Measurements from ENCODE around the gene AGK. TPM values are rescaled to one million over a fixed set of nuclear protein-coding genes. Genes with fewer than 3 reads are reported as not detected.

AGK gene
- total and polyA plus RNA-seq, 2 of the 8 experiments (the other 6 are each of a cell fraction or from before 2014, with no cell fraction given) = 25.8 to 34.0 TPM

- no peak overlapping the region for H3K14ac ChIP-seq (ENCODE audit: insufficient read length)
- H2BK120ac ChIP-seq (replicated peaks; ENCODE audit: low read depth, low read length) = no peak overlapping the region
- H3K4me3 ChIP-seq (ENCODE audit: extremely low read depth in 1 of 4, insufficient read depth in 2 of 4, low read depth in 3 of 4, low read length in 4 of 4) = no peak overlapping the region
- ChIA-PET CTCF (ENCODE audit: partially characterized antibody) (interaction anchor here (0.8 to 1.1 kb wide), 4 partner anchors 11 to 74 kb away, joined by 3 read pairs; no protein-coding TSS in a partner anchor), POLR2A (ENCODE audit: partially characterized antibody) (interaction anchor here (1.0 kb wide), 1 partner anchor 10 kb away, joined by 3 read pairs; no protein-coding TSS in a partner anchor)
- no peak overlapping the region for H3K18ac ChIP-seq (ENCODE audit: extremely low read depth, low read length)
- H3K79me1 ChIP-seq (ENCODE audit: low read depth, low read length) = no peaks in the 10 kb centered on the region
- H3K56ac ChIP-seq (replicated peaks; ENCODE audit: insufficient read length, low read depth, low read length) = no peak overlapping the region
- no peak overlapping the region for H2BK20ac ChIP-seq (ENCODE audit: low read length)
- H3K23ac ChIP-seq (ENCODE audit: insufficient read length) = no peak overlapping the region
- FAIRE-seq (no peak), DNase-seq (ENCODE audit: low read depth in 1 of 2, low spot score in 2 of 2) (no peak)
- H4K91ac ChIP-seq (replicated peaks; ENCODE audit: insufficient read length, low read length) = no peak overlapping the region
- no peak overlapping the region for H3K9ac ChIP-seq (replicated peaks in 1 of 4; ENCODE audit: extremely low read depth in 1 of 4, low read depth in 3 of 4, low read length in 3 of 4)
- H2BK12ac ChIP-seq (ENCODE audit: low read depth, low read length) = no peak overlapping the region
- 94% methylated on average over 1 of the region's 1 CpG; no CpG with 5 or more reads in 1 of the 2 experiments for WGBS, 2 experiments (ENCODE audit: extremely low coverage in 1 of 2, insufficient coverage in 1 of 2, insufficient read length in 1 of 2, insufficient replicate concordance in 2 of 2, low coverage in 1 of 2, low lambda C conversion rate in 2 of 2, missing lambda C conversion rate in 1 of 2)
- H3K23me2 ChIP-seq (ENCODE audit: low read depth, low read length) = no peaks in the 10 kb centered on the region
- no peak overlapping the region for H3K4me2 ChIP-seq (ENCODE audit: insufficient read depth in 1 of 2, low read depth in 2 of 2, low read length in 2 of 2)
- H2AFZ ChIP-seq (ENCODE audit: low read length) = no peak overlapping the region
- H3K27me3 ChIP-seq (replicated peaks in 1 of 4; ENCODE audit: control insufficient read depth in 3 of 4, extremely low read depth in 1 of 4, insufficient read depth in 3 of 4, low read length in 3 of 4) = no peaks in the 10 kb centered on the region
- no peak overlapping the region for H4K5ac ChIP-seq (ENCODE audit: insufficient read length, low read depth, low read length)
- no peak overlapping the region for H3K4ac ChIP-seq (replicated peaks; ENCODE audit: insufficient read length, low read depth, low read length)
- H4K20me1 ChIP-seq (replicated peaks in 1 of 2; ENCODE audit: control insufficient read depth in 1 of 2, insufficient read depth in 2 of 2, low read length in 2 of 2) = no peaks in the 10 kb centered on the region
- no peaks in the 10 kb centered on the region for H3K79me2 ChIP-seq (ENCODE audit: control insufficient read depth in 1 of 2, insufficient read depth in 2 of 2, low read length in 2 of 2)
- H3K27ac ChIP-seq (ENCODE audit: low read depth, low read length) = no peak overlapping the region
- H3K9me3 ChIP-seq (ENCODE audit: insufficient read depth in 2 of 2, low read depth in 1 of 2, low read length in 1 of 2) = no peaks in the 10 kb centered on the region
- H2BK15ac ChIP-seq (ENCODE audit: low read length) = no peak overlapping the region
- H2BK5ac ChIP-seq (ENCODE audit: low read depth, low read length) = no peak overlapping the region
- no peak overlapping the region for H4K8ac ChIP-seq (ENCODE audit: extremely low read depth, insufficient read depth, low read length)
- H3K36me3 ChIP-seq (ENCODE audit: control insufficient read depth in 2 of 4, insufficient read depth in 4 of 4, low read length in 3 of 4) = peaks cover 0 to 6% (median 0%) of the 10 kb centered on the region in 4 experiments; a peak in 2 of 8 replicates
- H2AK5ac ChIP-seq (ENCODE audit: low read depth, low read length) = no peak overlapping the region
- H3K4me1 ChIP-seq (replicated peaks in 1 of 4; ENCODE audit: control insufficient read depth in 3 of 4, insufficient read depth in 4 of 4, low read length in 3 of 4) = peaks cover 0 to 4% (median 3%) of the 10 kb centered on the region in 4 experiments; a peak in 4 of 7 replicates
- TF ChIP-seq TEAD4 (IDR thresholded peaks at IDR 0.05; ENCODE audit: low read depth, low read length) (no peak), GABPA (IDR thresholded peaks at IDR 0.05; ENCODE audit: borderline replicate concordance, insufficient read depth, low read length) (no peak), TAF7 (optimal IDR thresholded peaks at IDR 0.05; ENCODE audit: borderline replicate concordance, low read depth, low read length) (no peak), SUZ12 (IDR thresholded peaks at IDR 0.05; ENCODE audit: low read length) (no peak), SRF (IDR thresholded peaks at IDR 0.05; ENCODE audit: low read depth, low read length) (no peak), ATF3 (IDR thresholded peaks at IDR 0.05; ENCODE audit: insufficient read depth, low read depth, low read length) (no peak), ATF2 (IDR thresholded peaks at IDR 0.05; ENCODE audit: low read length) (no peak), PHF8 (conservative IDR thresholded peaks at IDR 0.05; ENCODE audit: low read depth, low read length) (no peak), SAP30 (IDR thresholded peaks at IDR 0.05; ENCODE audit: insufficient read depth, insufficient replicate concordance, low read length) (no peak), EZH2 (IDR thresholded peaks at IDR 0.05; ENCODE audit: low read depth, low read length, severe bottlenecking) (no peak)
These were observed 24.0 kb downstream of the AGK start for GRCh38 chr7:141575164-141575563.
